GM12878 (cell line): ENCODE measurements around the gene SLC12A9. TPM values are rescaled to one million over a fixed set of nuclear protein-coding genes. Genes with fewer than 3 reads are reported as not detected.

Experiments used
- ATAC-seq: fragments of 200-7000 bp; cut with Tn5 transposase; 3 replicates; pipeline ENCODE4 v1.9.1; 2020; ENCODE audit warnings: mild to moderate bottlenecking, moderate library complexity
- BruUV-seq: library from RNA; stranded (reverse); fragments of 400-500 nt; replicated peaks from 2 replicates; lab custom pipeline; 2021; lab: Mats Ljungman, UMichigan
- CTCF ChIA-PET: fragments of 300-600 bp; sonication (Branson Sonifier 250); formaldehyde crosslinking; extraction: SDS; loops from one replicate; lab custom pipeline; 2021; ENCODE audit warnings: inconsistent platforms; lab: Yijun Ruan, JAX
- POLR2A ChIA-PET: fragments of 350-600 bp; formaldehyde crosslinking; extraction: SDS; loops from one replicate; lab custom pipeline; 2021; ENCODE audit warnings: inconsistent platforms; lab: Charles Lee
- RAD21 ChIA-PET: fragments of 300-600 bp; sonication (Branson Sonifier 250); formaldehyde crosslinking; loops from one replicate; lab custom pipeline; 2023; ENCODE audit warnings: antibody characterized with exemption; ENCODE audit not compliant: unreplicated experiment; lab: Charles Lee
- SMC1A ChIA-PET: fragments of 300-600 bp; sonication (Branson Sonifier 250); formaldehyde crosslinking; loops from one replicate; lab custom pipeline; 2023; ENCODE audit not compliant: unreplicated experiment, uncharacterized antibody; lab: Charles Lee
- DNase-seq: peaks from one replicate; pipeline ENCODE4 v3.0.0-alpha.2; 2011; ENCODE audit warnings: low read depth, low spot score
- FAIRE-seq: peaks from 3 replicates; lab custom pipeline; 2011; peaks lifted over from hg19 to GRCh38; lab: Jason Lieb, UNC
- H2AFZ ChIP-seq: 2 replicates; pipeline ENCODE4 v1.6.0; 2011; ENCODE audit warnings: low read depth, low read length, control low read depth; ENCODE audit not compliant: control insufficient read depth
- H3K27ac ChIP-seq: 2 replicates; pipeline ENCODE4 v1.5.1; 2011; ENCODE audit warnings: control low read depth; ENCODE audit not compliant: control insufficient read depth, insufficient read depth
- H3K27me3 ChIP-seq, 2 experiments: replicated peaks in 1 of 2; 2 replicates each; pipeline versions ENCODE4 v1.6.0 to v1.6.1; 2011; ENCODE audit warnings: low read length in 1 of 2; ENCODE audit not compliant: control insufficient read depth in 2 of 2, insufficient read depth in 2 of 2
- H3K36me3 ChIP-seq, 2 experiments: 2 replicates each; pipeline ENCODE4 v1.5.1; 2011; ENCODE audit warnings: low read length in 1 of 2; ENCODE audit not compliant: control insufficient read depth in 2 of 2, insufficient read depth in 2 of 2
- H3K4me1 ChIP-seq: 2 replicates; pipeline ENCODE4 v1.6.1; 2011; ENCODE audit warnings: mild to moderate bottlenecking, low read length, moderate library complexity, mixed read lengths; ENCODE audit not compliant: control insufficient read depth, insufficient read depth
- H3K4me2 ChIP-seq: 2 replicates; pipeline ENCODE4 v1.6.0; 2011; ENCODE audit warnings: control low read depth; ENCODE audit not compliant: control insufficient read depth, insufficient read depth
- H3K4me3 ChIP-seq: fragments of 200-600 bp; sonication (generic); 2 replicates; pipeline ENCODE4 v1.5.1; 2016
- H3K79me2 ChIP-seq: 2 replicates; pipeline ENCODE4 v1.6.0; 2011; ENCODE audit warnings: low read length; ENCODE audit not compliant: control insufficient read depth, insufficient read depth
- H3K9ac ChIP-seq: 2 replicates; pipeline ENCODE4 v1.8.0; 2011; ENCODE audit warnings: low read length, control low read depth, mixed read lengths; ENCODE audit not compliant: control insufficient read depth, insufficient read depth
- H3K9me3 ChIP-seq: replicated peaks from 3 replicates; pipeline ENCODE4 v1.5.1; 2011; ENCODE audit warnings: mild to moderate bottlenecking, low read length; ENCODE audit not compliant: control insufficient read depth, insufficient read depth
- H4K20me1 ChIP-seq: 2 replicates; pipeline ENCODE4 v1.6.0; 2011; ENCODE audit not compliant: control insufficient read depth, insufficient read depth
- CBX5 ChIP-seq: sonication (generic); IDR thresholded peaks from 2 replicates; pipeline ENCODE4 v1.6.1; 2016; ENCODE audit warnings: low read depth, moderate library complexity, mild to moderate bottlenecking, inconsistent platforms
- E2F8 ChIP-seq: fragments of 450-650 bp; IDR thresholded peaks from 2 replicates; pipeline ENCODE4 v1.6.1; 2018; ENCODE audit warnings: mild to moderate bottlenecking, low read depth, moderate library complexity; ENCODE audit not compliant: partially characterized antibody
- IRF5 ChIP-seq: fragments of 450-650 bp; IDR thresholded peaks from 2 replicates; pipeline ENCODE4 v1.6.1; 2017; ENCODE audit warnings: borderline replicate concordance
- JUND ChIP-seq: IDR thresholded peaks from 2 replicates; pipeline ENCODE4 v1.6.1; 2012; ENCODE audit warnings: low read depth, mild to moderate bottlenecking, low read length, improper control_type of control experiment, moderate library complexity
- NR2C1 ChIP-seq: fragments of 450-650 bp; IDR thresholded peaks from 2 replicates; pipeline ENCODE4 v1.6.1; 2017; ENCODE audit warnings: antibody characterized with exemption, mild to moderate bottlenecking, moderate library complexity
- POU2F2 ChIP-seq: IDR thresholded peaks from 3 replicates; pipeline ENCODE4 v1.6.1; 2011; ENCODE audit warnings: low read depth, mild to moderate bottlenecking, low read length, borderline replicate concordance
- SMC3 ChIP-seq: IDR thresholded peaks from 2 replicates; pipeline ENCODE4 v1.6.1; 2011; ENCODE audit warnings: low read length, improper control_type of control experiment, borderline replicate concordance
- YBX1 ChIP-seq: fragments of 450-650 bp; IDR thresholded peaks from 2 replicates; pipeline ENCODE4 v1.6.1; 2016; ENCODE audit warnings: antibody characterized with exemption
- ZBTB40 ChIP-seq: fragments of 450-650 bp; IDR thresholded peaks from 2 replicates; pipeline ENCODE4 v1.6.1; 2016; ENCODE audit warnings: mild to moderate bottlenecking, moderate library complexity, borderline replicate concordance
- WGBS: methylation state at CpG from one replicate; pipeline ENCODE4 v1.1.6; 2016; ENCODE audit warnings: low lambda C conversion rate; ENCODE audit not compliant: insufficient replicate concordance, insufficient coverage; ENCODE audit errors: missing lambda C conversion rate; 5-methylcytosine and 5-hydroxymethylcytosine counted together
- in situ Hi-C: fragments of 300-500 bp; cut with MboI; formaldehyde crosslinking; loops from 9 replicates; pipeline ENCODE4 v1.14.3; 2018; ENCODE audit warnings: mixed read lengths
- intact Hi-C: fragments of 100-400 bp; cut with micrococcal nuclease; formaldehyde crosslinking; loops from one replicate; pipeline ENCODE4 v1.14.2; 2022; ENCODE audit not compliant: unreplicated experiment
- polyA plus RNA-seq, 11 experiments: library from polyadenylated mRNA; depleted of rRNA in 4 of 11; unstranded in 6 of 11; stranded (reverse) in 5 of 11; fragments of >200 nt; fragmentation: Nextera tagmentation in 4 of 11; fragmentation: Illumina TruSeq in 1 of 11; extraction: Ambion mirVana in 4 of 11; extraction: Trizol in 1 of 11; gene quantifications; 1 replicate in 1 of 11; 2 replicates in 10 of 11; pipeline versions ENCODE4 v1.2.1 to v1.2.3, GENCODE V29; 2011 to 2016; ENCODE audit warnings: inconsistent platforms in 2 of 11, missing spikeins in 2 of 11, low read depth in 1 of 11
- total RNA-seq, 4 experiments: library from RNA; depleted of rRNA in 3 of 4; stranded (reverse); fragments of >200 nt in 3 of 4; fragmentation: Illumina TruSeq in 1 of 4; extraction: Trizol in 1 of 4; gene quantifications; 2 replicates each; pipeline versions ENCODE4 v1.2.1 to v1.2.3, GENCODE V29; 2013 to 2021
- TF ChIP-seq, protein P1 (sequence below): fragments of 450-650 bp; IDR thresholded peaks from 2 replicates; pipeline ENCODE4 v1.6.1; 2016; ENCODE audit warnings: mild to moderate bottlenecking
- TF ChIP-seq, protein P2 (sequence below): fragments of 450-650 bp; IDR thresholded peaks from 2 replicates; pipeline ENCODE4 v1.6.1; 2017; ENCODE audit warnings: antibody characterized with exemption, mild to moderate bottlenecking, moderate library complexity

SLC12A9 gene
- total and polyA plus RNA-seq, 10 of the 15 experiments (the other 5 are each of a cell fraction or from before 2014, with no cell fraction given): 0.24 to 18.5 (median 9.4) TPM

DNA sequence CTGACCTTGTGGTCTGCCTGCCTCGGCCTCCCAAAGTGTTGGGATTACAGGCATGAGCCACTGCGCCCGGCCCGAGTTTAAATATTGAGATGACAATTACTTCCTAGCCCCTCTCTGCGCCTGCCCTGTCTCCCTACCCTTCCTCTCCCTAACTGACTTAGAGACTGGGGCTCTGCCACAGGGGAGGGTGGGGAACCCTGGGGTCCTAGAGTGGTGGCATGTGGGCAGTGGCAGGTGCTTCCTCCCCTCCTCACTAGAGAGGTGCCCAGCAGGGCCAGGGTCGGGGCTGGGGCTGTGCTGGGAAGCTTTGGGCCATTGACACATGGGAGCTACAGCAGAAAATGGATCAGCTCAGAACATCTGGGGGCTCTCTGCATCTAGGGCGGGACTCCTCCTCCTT lies 50.1 kb downstream of the SLC12A9 start:
- H3K9ac ChIP-seq: no peak overlapping the region
- ChIA-PET SMC1A (interaction anchor here (0.9 to 1.4 kb wide), 4 partner anchors 26 to 380 kb away, joined by 3 read pairs; no protein-coding TSS in a partner anchor), RAD21 (interaction anchor here (1.9 kb wide), 1 partner anchor 156 kb away, joined by 7 read pairs; no protein-coding TSS in a partner anchor), POLR2A (interaction anchor here (0.6 kb wide), 1 partner anchor 73 kb away, joined by 4 read pairs; no protein-coding TSS in a partner anchor), CTCF (interaction anchor here (5.5 kb wide), 1 partner anchor 156 kb away, joined by 40 read pairs; no protein-coding TSS in a partner anchor)
- no peak overlapping the region for H3K4me2 ChIP-seq
- no peak overlapping the region for H2AFZ ChIP-seq
- ATAC-seq: no peak
- no peaks in the 10 kb centered on the region for H3K9me3 ChIP-seq
- no peaks in the 10 kb centered on the region for H3K4me1 ChIP-seq
- H3K4me3 ChIP-seq: no peak overlapping the region
- intact Hi-C loops: no loop called here
- no peaks in the 10 kb centered on the region for H3K79me2 ChIP-seq
- no peak for FAIRE-seq
- in situ Hi-C loops: no loop called here
- no TSS peak for BruUV-seq
- no peaks in the 10 kb centered on the region for H3K27me3 ChIP-seq
- no peak overlapping the region for H3K27ac ChIP-seq
- 51% methylated on average over 7 of the region's 7 CpGs for WGBS
- H3K36me3 ChIP-seq: no peaks in the 10 kb centered on the region
- H4K20me1 ChIP-seq: no peaks in the 10 kb centered on the region
- no peak for DNase-seq
- no peak for TF ChIP-seq SMC3
- TF ChIP-seq POU2F2: no peak
- TF ChIP-seq, protein P1, sequence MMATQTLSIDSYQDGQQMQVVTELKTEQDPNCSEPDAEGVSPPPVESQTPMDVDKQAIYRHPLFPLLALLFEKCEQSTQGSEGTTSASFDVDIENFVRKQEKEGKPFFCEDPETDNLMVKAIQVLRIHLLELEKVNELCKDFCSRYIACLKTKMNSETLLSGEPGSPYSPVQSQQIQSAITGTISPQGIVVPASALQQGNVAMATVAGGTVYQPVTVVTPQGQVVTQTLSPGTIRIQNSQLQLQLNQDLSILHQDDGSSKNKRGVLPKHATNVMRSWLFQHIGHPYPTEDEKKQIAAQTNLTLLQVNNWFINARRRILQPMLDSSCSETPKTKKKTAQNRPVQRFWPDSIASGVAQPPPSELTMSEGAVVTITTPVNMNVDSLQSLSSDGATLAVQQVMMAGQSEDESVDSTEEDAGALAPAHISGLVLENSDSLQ: no peak
- TF ChIP-seq ZBTB40: no peak
- TF ChIP-seq, protein P2, sequence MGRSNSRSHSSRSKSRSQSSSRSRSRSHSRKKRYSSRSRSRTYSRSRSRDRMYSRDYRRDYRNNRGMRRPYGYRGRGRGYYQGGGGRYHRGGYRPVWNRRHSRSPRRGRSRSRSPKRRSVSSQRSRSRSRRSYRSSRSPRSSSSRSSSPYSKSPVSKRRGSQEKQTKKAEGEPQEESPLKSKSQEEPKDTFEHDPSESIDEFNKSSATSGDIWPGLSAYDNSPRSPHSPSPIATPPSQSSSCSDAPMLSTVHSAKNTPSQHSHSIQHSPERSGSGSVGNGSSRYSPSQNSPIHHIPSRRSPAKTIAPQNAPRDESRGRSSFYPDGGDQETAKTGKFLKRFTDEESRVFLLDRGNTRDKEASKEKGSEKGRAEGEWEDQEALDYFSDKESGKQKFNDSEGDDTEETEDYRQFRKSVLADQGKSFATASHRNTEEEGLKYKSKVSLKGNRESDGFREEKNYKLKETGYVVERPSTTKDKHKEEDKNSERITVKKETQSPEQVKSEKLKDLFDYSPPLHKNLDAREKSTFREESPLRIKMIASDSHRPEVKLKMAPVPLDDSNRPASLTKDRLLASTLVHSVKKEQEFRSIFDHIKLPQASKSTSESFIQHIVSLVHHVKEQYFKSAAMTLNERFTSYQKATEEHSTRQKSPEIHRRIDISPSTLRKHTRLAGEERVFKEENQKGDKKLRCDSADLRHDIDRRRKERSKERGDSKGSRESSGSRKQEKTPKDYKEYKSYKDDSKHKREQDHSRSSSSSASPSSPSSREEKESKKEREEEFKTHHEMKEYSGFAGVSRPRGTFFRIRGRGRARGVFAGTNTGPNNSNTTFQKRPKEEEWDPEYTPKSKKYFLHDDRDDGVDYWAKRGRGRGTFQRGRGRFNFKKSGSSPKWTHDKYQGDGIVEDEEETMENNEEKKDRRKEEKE: no peak
- TF ChIP-seq JUND: no peak
- TF ChIP-seq CBX5: no peak
- no peak for TF ChIP-seq IRF5
- no peak for TF ChIP-seq YBX1
- TF ChIP-seq E2F8: no peak
- no peak for TF ChIP-seq NR2C1
